GM12878 (cell line): ENCODE results near the gene GSTM5. TPM values are rescaled to one million over a fixed set of nuclear protein-coding genes. Genes with fewer than 3 reads are reported as not detected.

Experiments used
- ATAC-seq: fragments of 200-7000 bp; cut with Tn5 transposase; 3 replicates; pipeline ENCODE4 v1.9.1; 2020; ENCODE audit warnings: mild to moderate bottlenecking, moderate library complexity
- BruUV-seq: library from RNA; stranded (reverse); fragments of 400-500 nt; replicated peaks from 2 replicates; lab custom pipeline; 2021; lab: Mats Ljungman, UMichigan
- CTCF ChIA-PET: fragments of 300-600 bp; sonication (Branson Sonifier 250); formaldehyde crosslinking; extraction: SDS; loops from one replicate; lab custom pipeline; 2021; ENCODE audit warnings: inconsistent platforms; lab: Yijun Ruan, JAX
- POLR2A ChIA-PET: fragments of 350-600 bp; formaldehyde crosslinking; extraction: SDS; loops from one replicate; lab custom pipeline; 2021; ENCODE audit warnings: inconsistent platforms; lab: Charles Lee
- RAD21 ChIA-PET: fragments of 300-600 bp; sonication (Branson Sonifier 250); formaldehyde crosslinking; loops from one replicate; lab custom pipeline; 2023; ENCODE audit warnings: antibody characterized with exemption; ENCODE audit not compliant: unreplicated experiment; lab: Charles Lee
- SMC1A ChIA-PET: fragments of 300-600 bp; sonication (Branson Sonifier 250); formaldehyde crosslinking; loops from one replicate; lab custom pipeline; 2023; ENCODE audit not compliant: unreplicated experiment, uncharacterized antibody; lab: Charles Lee
- DNase-seq: peaks from one replicate; pipeline ENCODE4 v3.0.0-alpha.2; 2011; ENCODE audit warnings: low read depth, low spot score
- FAIRE-seq: peaks from 3 replicates; lab custom pipeline; 2011; peaks lifted over from hg19 to GRCh38; lab: Jason Lieb, UNC
- H2AFZ ChIP-seq: 2 replicates; pipeline ENCODE4 v1.6.0; 2011; ENCODE audit warnings: low read depth, low read length, control low read depth; ENCODE audit not compliant: control insufficient read depth
- H3K27ac ChIP-seq: 2 replicates; pipeline ENCODE4 v1.5.1; 2011; ENCODE audit warnings: control low read depth; ENCODE audit not compliant: control insufficient read depth, insufficient read depth
- H3K27me3 ChIP-seq, 2 experiments: replicated peaks in 1 of 2; 2 replicates each; pipeline versions ENCODE4 v1.6.0 to v1.6.1; 2011; ENCODE audit warnings: low read length in 1 of 2; ENCODE audit not compliant: control insufficient read depth in 2 of 2, insufficient read depth in 2 of 2
- H3K36me3 ChIP-seq, 2 experiments: 2 replicates each; pipeline ENCODE4 v1.5.1; 2011; ENCODE audit warnings: low read length in 1 of 2; ENCODE audit not compliant: control insufficient read depth in 2 of 2, insufficient read depth in 2 of 2
- H3K4me1 ChIP-seq: 2 replicates; pipeline ENCODE4 v1.6.1; 2011; ENCODE audit warnings: mild to moderate bottlenecking, low read length, moderate library complexity, mixed read lengths; ENCODE audit not compliant: control insufficient read depth, insufficient read depth
- H3K4me2 ChIP-seq: 2 replicates; pipeline ENCODE4 v1.6.0; 2011; ENCODE audit warnings: control low read depth; ENCODE audit not compliant: control insufficient read depth, insufficient read depth
- H3K4me3 ChIP-seq: fragments of 200-600 bp; sonication (generic); 2 replicates; pipeline ENCODE4 v1.5.1; 2016
- H3K79me2 ChIP-seq: 2 replicates; pipeline ENCODE4 v1.6.0; 2011; ENCODE audit warnings: low read length; ENCODE audit not compliant: control insufficient read depth, insufficient read depth
- H3K9ac ChIP-seq: 2 replicates; pipeline ENCODE4 v1.8.0; 2011; ENCODE audit warnings: low read length, control low read depth, mixed read lengths; ENCODE audit not compliant: control insufficient read depth, insufficient read depth
- H3K9me3 ChIP-seq: replicated peaks from 3 replicates; pipeline ENCODE4 v1.5.1; 2011; ENCODE audit warnings: mild to moderate bottlenecking, low read length; ENCODE audit not compliant: control insufficient read depth, insufficient read depth
- H4K20me1 ChIP-seq: 2 replicates; pipeline ENCODE4 v1.6.0; 2011; ENCODE audit not compliant: control insufficient read depth, insufficient read depth
- BCLAF1 ChIP-seq: fragments of 450-650 bp; IDR thresholded peaks from 2 replicates; pipeline ENCODE4 v1.6.1; 2017; ENCODE audit warnings: antibody characterized with exemption, mild to moderate bottlenecking, moderate library complexity
- CREM ChIP-seq: IDR thresholded peaks from 2 replicates; pipeline ENCODE4 v1.6.1; 2014; ENCODE audit warnings: antibody characterized with exemption, low read depth
- CTCF ChIP-seq, 3 experiments: IDR thresholded peaks in 2 of 3; conservative IDR thresholded peaks in 1 of 3; 2 replicates each; pipeline ENCODE4 v1.5.1; 2011; ENCODE audit warnings: low read depth in 3 of 3, low read length in 3 of 3, mild to moderate bottlenecking in 3 of 3, control low read depth in 2 of 3, moderate library complexity in 2 of 3, inconsistent platforms in 1 of 3, mixed read lengths in 1 of 3; ENCODE audit not compliant: control insufficient read depth in 2 of 3, insufficient read depth in 1 of 3; ENCODE audit errors: extremely low read depth in 1 of 3
- IKZF2 ChIP-seq, 2 experiments: fragments of 450-650 bp; IDR thresholded peaks; 2 replicates each; pipeline ENCODE4 v1.6.1; 2017; ENCODE audit warnings: mild to moderate bottlenecking in 2 of 2, moderate library complexity in 2 of 2
- IRF4 ChIP-seq: IDR thresholded peaks from 2 replicates; pipeline ENCODE4 v1.6.1; 2011; ENCODE audit warnings: low read depth, low read length
- MEF2A ChIP-seq: IDR thresholded peaks from 2 replicates; pipeline ENCODE4 v1.6.1; 2011; ENCODE audit warnings: low read depth, mild to moderate bottlenecking, low read length, moderate library complexity; ENCODE audit not compliant: insufficient read depth
- MYB ChIP-seq: fragments of 150-350 bp; IDR thresholded peaks from 2 replicates; pipeline ENCODE4 v1.6.1; 2014; ENCODE audit warnings: mild to moderate bottlenecking, low read depth, low read length, borderline replicate concordance
- POLR2AphosphoS5 ChIP-seq: IDR thresholded peaks from 2 replicates; pipeline ENCODE4 v1.6.1; 2011; ENCODE audit warnings: mild to moderate bottlenecking, low read length, inconsistent platforms
- RELA ChIP-seq: fragments of 450-650 bp; IDR thresholded peaks from 2 replicates; pipeline ENCODE4 v1.8.0; 2014; ENCODE audit warnings: borderline replicate concordance; ENCODE audit not compliant: partially characterized antibody
- SUPT20H ChIP-seq: IDR thresholded peaks from 2 replicates; pipeline ENCODE4 v1.6.1; 2011; ENCODE audit warnings: low read depth, mild to moderate bottlenecking, low read length, moderate library complexity, borderline replicate concordance; ENCODE audit not compliant: control insufficient read depth
- TCF12 ChIP-seq: IDR thresholded peaks from 2 replicates; pipeline ENCODE4 v1.6.1; 2011; ENCODE audit warnings: low read depth, mild to moderate bottlenecking, low read length
- ZNF384 ChIP-seq: IDR thresholded peaks from 2 replicates; pipeline ENCODE4 v1.6.1; 2012; ENCODE audit warnings: low read depth, mild to moderate bottlenecking, low read length, improper control_type of control experiment, borderline replicate concordance
- WGBS: methylation state at CpG from one replicate; pipeline ENCODE4 v1.1.6; 2016; ENCODE audit warnings: low lambda C conversion rate; ENCODE audit not compliant: insufficient replicate concordance, insufficient coverage; ENCODE audit errors: missing lambda C conversion rate; 5-methylcytosine and 5-hydroxymethylcytosine counted together
- in situ Hi-C: fragments of 300-500 bp; cut with MboI; formaldehyde crosslinking; loops from 9 replicates; pipeline ENCODE4 v1.14.3; 2018; ENCODE audit warnings: mixed read lengths
- intact Hi-C: fragments of 100-400 bp; cut with micrococcal nuclease; formaldehyde crosslinking; loops from one replicate; pipeline ENCODE4 v1.14.2; 2022; ENCODE audit not compliant: unreplicated experiment
- polyA plus RNA-seq, 11 experiments: library from polyadenylated mRNA; depleted of rRNA in 4 of 11; unstranded in 6 of 11; stranded (reverse) in 5 of 11; fragments of >200 nt; fragmentation: Nextera tagmentation in 4 of 11; fragmentation: Illumina TruSeq in 1 of 11; extraction: Ambion mirVana in 4 of 11; extraction: Trizol in 1 of 11; gene quantifications; 1 replicate in 1 of 11; 2 replicates in 10 of 11; pipeline versions ENCODE4 v1.2.1 to v1.2.3, GENCODE V29; 2011 to 2016; ENCODE audit warnings: inconsistent platforms in 2 of 11, missing spikeins in 2 of 11, low read depth in 1 of 11
- total RNA-seq, 4 experiments: library from RNA; depleted of rRNA in 3 of 4; stranded (reverse); fragments of >200 nt in 3 of 4; fragmentation: Illumina TruSeq in 1 of 4; extraction: Trizol in 1 of 4; gene quantifications; 2 replicates each; pipeline versions ENCODE4 v1.2.1 to v1.2.3, GENCODE V29; 2013 to 2021
- TF ChIP-seq, protein P1 (sequence below): fragments of 450-650 bp; formaldehyde crosslinking; IDR thresholded peaks from 2 replicates; pipeline ENCODE4 v1.4.0; 2022; ENCODE audit warnings: mild to moderate bottlenecking, moderate library complexity

Gene GSTM5
- total and polyA plus RNA-seq, 10 of the 15 experiments (the other 5 are each of a cell fraction or from before 2014, with no cell fraction given), result 0.10 to 0.37 (median 0.26) TPM; not detected in 1

- FAIRE-seq, result no peak
- Histone ChIP-seq H3K4me2 (no peak overlapping the region), H3K4me3 (no peak overlapping the region), H2AFZ (no peak overlapping the region), H3K9me3 (no peaks in the 10 kb centered on the region; the same call in 2 of the 3 replicates), H3K27ac (no peak overlapping the region), H3K36me3 (no peaks in the 10 kb centered on the region), H3K79me2 (no peaks in the 10 kb centered on the region), H3K4me1 (peaks cover 11% of the 10 kb centered on the region), H3K9ac (no peak overlapping the region), H4K20me1 (no peaks in the 10 kb centered on the region), H3K27me3 (no peaks in the 10 kb centered on the region)
- in situ Hi-C loops (no loop called here), intact Hi-C loops (no loop called here)
- SMC1A ChIA-PET, result interaction anchor here (1.3 kb wide), 1 partner anchor 81 kb away, joined by 3 read pairs; no protein-coding TSS in a partner anchor
- RAD21 ChIA-PET, result no interaction called here
- POLR2A ChIA-PET, result no interaction called here
- ATAC-seq, result no peak
- BruUV-seq, result no TSS peak
- WGBS, result 93% methylated on average over 5 of the region's 5 CpGs
- DNase-seq, result no peak
- CTCF ChIA-PET, result interaction anchor here (1.2 kb wide), 1 partner anchor 71 kb away, joined by 3 read pairs; no protein-coding TSS in a partner anchor
- TF ChIP-seq POLR2AphosphoS5, result no peak
- TF ChIP-seq SUPT20H, result no peak
- TF ChIP-seq IKZF2 (IDR thresholded peaks at IDR 0.05), result no peak
- TF ChIP-seq, protein P1, sequence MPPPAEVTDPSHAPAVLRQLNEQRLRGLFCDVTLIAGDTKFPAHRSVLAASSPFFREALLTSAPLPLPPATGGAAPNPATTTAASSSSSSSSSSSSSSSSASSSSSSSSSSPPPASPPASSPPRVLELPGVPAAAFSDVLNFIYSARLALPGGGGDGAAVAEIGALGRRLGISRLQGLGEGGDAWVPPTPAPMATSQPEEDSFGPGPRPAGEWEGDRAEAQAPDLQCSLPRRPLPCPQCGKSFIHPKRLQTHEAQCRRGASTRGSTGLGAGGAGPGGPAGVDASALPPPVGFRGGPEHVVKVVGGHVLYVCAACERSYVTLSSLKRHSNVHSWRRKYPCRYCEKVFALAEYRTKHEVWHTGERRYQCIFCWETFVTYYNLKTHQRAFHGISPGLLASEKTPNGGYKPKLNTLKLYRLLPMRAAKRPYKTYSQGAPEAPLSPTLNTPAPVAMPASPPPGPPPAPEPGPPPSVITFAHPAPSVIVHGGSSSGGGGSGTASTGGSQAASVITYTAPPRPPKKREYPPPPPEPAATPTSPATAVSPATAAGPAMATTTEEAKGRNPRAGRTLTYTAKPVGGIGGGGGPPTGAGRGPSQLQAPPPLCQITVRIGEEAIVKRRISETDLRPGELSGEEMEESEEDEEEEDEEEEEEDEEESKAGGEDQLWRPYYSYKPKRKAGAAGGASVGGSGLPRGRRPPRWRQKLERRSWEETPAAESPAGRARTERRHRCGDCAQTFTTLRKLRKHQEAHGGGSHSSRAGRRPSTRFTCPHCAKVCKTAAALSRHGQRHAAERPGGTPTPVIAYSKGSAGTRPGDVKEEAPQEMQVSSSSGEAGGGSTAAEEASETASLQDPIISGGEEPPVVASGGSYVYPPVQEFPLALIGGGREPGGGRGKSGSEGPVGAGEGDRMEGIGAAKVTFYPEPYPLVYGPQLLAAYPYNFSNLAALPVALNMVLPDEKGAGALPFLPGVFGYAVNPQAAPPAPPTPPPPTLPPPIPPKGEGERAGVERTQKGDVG, result no peak
- TF ChIP-seq MEF2A, result no peak
- no peak for TF ChIP-seq MYB
- TF ChIP-seq IRF4, result no peak
- no peak for TF ChIP-seq ZNF384
- no peak for TF ChIP-seq RELA
- TF ChIP-seq CTCF (IDR thresholded peaks at IDR 0.05 in 2 of 3, conservative IDR thresholded peaks at IDR 0.05 in 1 of 3; ENCODE audit: control insufficient read depth in 2 of 3, extremely low read depth in 1 of 3, insufficient read depth in 1 of 3, low read depth in 3 of 3, low read length in 3 of 3), result no peak
- TF ChIP-seq BCLAF1, result no peak
- no peak for TF ChIP-seq TCF12
- no peak for TF ChIP-seq CREM
These were observed 9.0 kb downstream of the GSTM5 start for GRCh38 chr1:109721042-109721441.
